Left ventricle myocardium inferior (tissue), 1 donor: Measurements from ENCODE around the gene EFHD2. TPM values are rescaled to one million over a fixed set of nuclear protein-coding genes. Genes with fewer than 3 reads are reported as not detected.

Experiments used
- DNase-seq: peaks from one replicate; pipeline ENCODE4 v3.0.0-alpha.2; 2020
- H3K27ac ChIP-seq: fragments of 200-600 bp; replicated peaks from 2 replicates; pipeline ENCODE4 v1.8.0; 2021
- H3K27me3 ChIP-seq: fragments of 200-600 bp; 2 replicates; pipeline ENCODE4 v1.8.0; 2021; ENCODE audit warnings: low read depth
- H3K36me3 ChIP-seq: fragments of 200-600 bp; 2 replicates; pipeline ENCODE4 v1.8.0; 2021
- H3K4me1 ChIP-seq: fragments of 200-600 bp; 2 replicates; pipeline ENCODE4 v1.8.0; 2021
- H3K4me3 ChIP-seq: fragments of 200-600 bp; 2 replicates; pipeline ENCODE4 v1.8.0; 2021; ENCODE audit warnings: mild to moderate bottlenecking, moderate library complexity
- H3K9me3 ChIP-seq: fragments of 200-600 bp; replicated peaks from 2 replicates; pipeline ENCODE4 v1.8.0; 2021
- CTCF ChIP-seq: fragments of 200-600 bp; IDR thresholded peaks from 2 replicates; pipeline ENCODE4 v1.8.0; 2021; ENCODE audit warnings: antibody characterized with exemption, mild to moderate bottlenecking, borderline replicate concordance
- intact Hi-C: fragments of 100-400 bp; cut with micrococcal nuclease; formaldehyde crosslinking; loops from one replicate; pipeline ENCODE4 v1.11.0; 2022
- total RNA-seq: library from RNA; stranded (reverse); fragmentation: NEBNext Ultra II Directional; extraction: Animal tissue kit (Norgen Biotek cat#: 25700); gene quantifications from one replicate; pipeline ENCODE4 v1.2.1, GENCODE V29; 2021
- donor health status: DM: no; HTN: yes; CAD: no; lungs with severe emphysema.

Gene EFHD2
- total RNA-seq, 1 donor from 2014 or later, result 15.0 TPM

GRCh38 chr1:15476927-15477326, 67.2 kb downstream of the EFHD2 start:
- intact Hi-C loops, result no loop called here
- no peak for TF ChIP-seq CTCF
- Histone ChIP-seq H3K9me3 (no peaks in the 10 kb centered on the region), H3K27ac (no peak overlapping the region), H3K27me3 (no peaks in the 10 kb centered on the region), H3K4me3 (no peak overlapping the region), H3K36me3 (no peaks in the 10 kb centered on the region), H3K4me1 (no peaks in the 10 kb centered on the region)
- DNase-seq, result no peak

GRCh38 chr1:15477646-15478212, 68.0 kb downstream of the EFHD2 start:
- H3K9me3 ChIP-seq, result no peaks in the 10 kb centered on the region
- H3K4me3 ChIP-seq, result no peak overlapping the region
- H3K27me3 ChIP-seq, result no peaks in the 10 kb centered on the region
- no peak overlapping the region for H3K27ac ChIP-seq
- H3K36me3 ChIP-seq, result no peaks in the 10 kb centered on the region
- no peak for TF ChIP-seq CTCF
- no peaks in the 10 kb centered on the region for H3K4me1 ChIP-seq
- no peak for DNase-seq
- intact Hi-C loops, result no loop called here

Other genes with a start within 250 kb of the EFHD2 start
- gene FHAD1, start 162.7 kb upstream of the EFHD2 start, total RNA-seq, result not detected
- not detected for gene CTRC, start 28.6 kb downstream of the EFHD2 start, total RNA-seq
- not detected for gene CELA2A, start 46.8 kb downstream of the EFHD2 start, total RNA-seq
- not detected for gene CELA2B, start 66.2 kb downstream of the EFHD2 start, total RNA-seq
- gene CASP9, start 114.3 kb downstream of the EFHD2 start, total RNA-seq, result 14.1 TPM
- 16.2 TPM for gene DNAJC16, start 117.0 kb downstream of the EFHD2 start, total RNA-seq
- not detected for gene AGMAT, start 175.2 kb downstream of the EFHD2 start, total RNA-seq
- gene DDI2, start 207.6 kb downstream of the EFHD2 start, total RNA-seq, result 22.5 TPM